GM18502 (cell line): ENCODE measurements around the gene C22orf39.

ENCODE experiments used
- ATAC-seq: cut with Tn5 transposase; IDR thresholded peaks from one replicate; pipeline ENCODE4 v1.9.1; 2021; ENCODE audit warnings: mild to moderate bottlenecking; ENCODE audit not compliant: unreplicated experiment, poor library complexity

Gene C22orf39

GRCh38 chr22:19405652-19406051 is 41.9 kb downstream of the C22orf39 start:
- ATAC-seq: no peak

- no peak for ATAC-seq
These were observed 42.4 kb downstream of the C22orf39 start for GRCh38 chr22:19405133-19405532.

- ATAC-seq: no peak
These were observed 42.8 kb downstream of the C22orf39 start for GRCh38 chr22:19404676-19405075.

- no peak for ATAC-seq
These were observed 44.8 kb downstream of the C22orf39 start for GRCh38 chr22:19402642-19403191.

- ATAC-seq: no peak
These were observed 46.0 kb downstream of the C22orf39 start for GRCh38 chr22:19401483-19401882.

- ATAC-seq: no peak
These were observed 46.6 kb downstream of the C22orf39 start for GRCh38 chr22:19400881-19401280.

GRCh38 chr22:19398652-19399051 is 48.9 kb downstream of the C22orf39 start:
- ATAC-seq: no peak

- no peak for ATAC-seq
These were observed 49.3 kb downstream of the C22orf39 start for GRCh38 chr22:19398206-19398605.

- ATAC-seq: no peak
These were observed 49.8 kb downstream of the C22orf39 start for GRCh38 chr22:19397734-19398104.

- no peak for ATAC-seq
These were observed 50.4 kb downstream of the C22orf39 start for GRCh38 chr22:19396934-19397733.

- no peak for ATAC-seq
These were observed 51.0 kb downstream of the C22orf39 start for GRCh38 chr22:19396561-19396933.

GRCh38 chr22:19395276-19395675 is 52.2 kb downstream of the C22orf39 start:
- ATAC-seq: no peak

- no peak for ATAC-seq
These were observed 53.0 kb downstream of the C22orf39 start for GRCh38 chr22:19394274-19395050.

- ATAC-seq: no peak
These were observed 53.8 kb downstream of the C22orf39 start for GRCh38 chr22:19393704-19394103.
